ENCODE measurements around the gene VASH1.

DNA sequence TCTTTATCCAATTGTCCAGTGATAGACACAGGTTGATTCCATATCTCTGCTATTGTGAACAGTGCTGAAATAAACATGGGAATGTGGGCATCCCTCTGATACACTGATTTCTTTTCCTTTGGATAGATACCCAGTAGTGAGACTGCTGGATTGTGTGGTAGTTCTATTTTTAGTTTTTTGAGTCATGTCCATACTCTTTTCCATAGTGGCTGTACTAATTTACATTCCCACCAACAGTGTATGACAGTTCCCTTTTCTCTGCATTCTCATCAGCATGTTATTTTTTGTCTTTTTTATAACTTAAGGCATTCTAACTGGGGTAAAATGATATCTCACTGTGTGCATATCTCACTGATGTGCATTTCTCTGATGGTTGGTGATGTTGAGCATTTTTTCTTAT, 24.8 kb upstream of the VASH1 start:
- TF ChIP-seq, protein P1, sequence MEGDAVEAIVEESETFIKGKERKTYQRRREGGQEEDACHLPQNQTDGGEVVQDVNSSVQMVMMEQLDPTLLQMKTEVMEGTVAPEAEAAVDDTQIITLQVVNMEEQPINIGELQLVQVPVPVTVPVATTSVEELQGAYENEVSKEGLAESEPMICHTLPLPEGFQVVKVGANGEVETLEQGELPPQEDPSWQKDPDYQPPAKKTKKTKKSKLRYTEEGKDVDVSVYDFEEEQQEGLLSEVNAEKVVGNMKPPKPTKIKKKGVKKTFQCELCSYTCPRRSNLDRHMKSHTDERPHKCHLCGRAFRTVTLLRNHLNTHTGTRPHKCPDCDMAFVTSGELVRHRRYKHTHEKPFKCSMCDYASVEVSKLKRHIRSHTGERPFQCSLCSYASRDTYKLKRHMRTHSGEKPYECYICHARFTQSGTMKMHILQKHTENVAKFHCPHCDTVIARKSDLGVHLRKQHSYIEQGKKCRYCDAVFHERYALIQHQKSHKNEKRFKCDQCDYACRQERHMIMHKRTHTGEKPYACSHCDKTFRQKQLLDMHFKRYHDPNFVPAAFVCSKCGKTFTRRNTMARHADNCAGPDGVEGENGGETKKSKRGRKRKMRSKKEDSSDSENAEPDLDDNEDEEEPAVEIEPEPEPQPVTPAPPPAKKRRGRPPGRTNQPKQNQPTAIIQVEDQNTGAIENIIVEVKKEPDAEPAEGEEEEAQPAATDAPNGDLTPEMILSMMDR (conservative IDR thresholded peaks at IDR 0.05), result no peak
- no peak for TF ChIP-seq EZH2 (IDR thresholded peaks at IDR 0.05; ENCODE audit: low read depth)
